ENCODE data around the gene GALK1. TPM values are rescaled to one million over a fixed set of nuclear protein-coding genes. Genes with fewer than 3 reads are reported as not detected.

The GALK1 gene
- total and polyA plus RNA-seq, 2 donors (not counting 1 experiment from before 2014, with no cell fraction given), result 10.2 to 62.8 TPM

DNA sequence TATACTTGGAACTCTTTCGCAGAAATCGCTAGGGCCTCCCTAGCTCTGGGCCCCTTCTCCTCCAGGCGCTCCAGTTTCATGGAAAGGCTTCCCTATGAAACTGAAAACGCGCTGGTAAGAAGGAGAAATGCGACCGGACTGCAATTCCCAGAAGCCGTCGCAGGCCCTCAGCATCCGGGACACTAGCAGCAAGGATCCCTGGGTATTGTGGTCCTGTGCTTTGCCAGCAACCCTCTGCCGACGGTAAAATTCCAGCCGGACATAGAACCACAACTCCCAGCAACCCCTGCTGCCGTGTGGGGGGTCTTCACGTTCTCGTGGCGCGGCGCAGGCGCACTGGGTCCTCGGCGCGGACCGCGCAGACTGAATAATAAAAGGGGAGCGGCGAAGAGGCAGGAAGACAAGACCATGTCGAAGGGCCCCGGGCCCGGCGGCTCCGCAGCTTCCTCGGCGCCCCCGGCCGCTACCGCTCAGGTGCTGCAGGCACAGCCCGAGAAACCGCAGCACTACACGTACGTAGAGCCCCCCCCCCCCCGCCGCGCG lies 19.6 kb upstream of the GALK1 start, which contains the start of gene UNK:
UNK (plus strand) TSS at position 334 of the 543 bp plus-strand sequence; CDS start at position 409, 75 bp downstream.
- peak within 1 kb of the TSS; percentile 53 to 81 (median 73) for H3K4me3 ChIP-seq (replicated peaks in 1 of 4; ENCODE audit: control extremely low read depth in 1 of 4, insufficient read depth in 1 of 4, low read depth in 3 of 4, low read length in 4 of 4)
- no peak for TF ChIP-seq EZH2 (IDR thresholded peaks at IDR 0.05; ENCODE audit: low read length, missing control alignments)
- TF ChIP-seq, protein P1, sequence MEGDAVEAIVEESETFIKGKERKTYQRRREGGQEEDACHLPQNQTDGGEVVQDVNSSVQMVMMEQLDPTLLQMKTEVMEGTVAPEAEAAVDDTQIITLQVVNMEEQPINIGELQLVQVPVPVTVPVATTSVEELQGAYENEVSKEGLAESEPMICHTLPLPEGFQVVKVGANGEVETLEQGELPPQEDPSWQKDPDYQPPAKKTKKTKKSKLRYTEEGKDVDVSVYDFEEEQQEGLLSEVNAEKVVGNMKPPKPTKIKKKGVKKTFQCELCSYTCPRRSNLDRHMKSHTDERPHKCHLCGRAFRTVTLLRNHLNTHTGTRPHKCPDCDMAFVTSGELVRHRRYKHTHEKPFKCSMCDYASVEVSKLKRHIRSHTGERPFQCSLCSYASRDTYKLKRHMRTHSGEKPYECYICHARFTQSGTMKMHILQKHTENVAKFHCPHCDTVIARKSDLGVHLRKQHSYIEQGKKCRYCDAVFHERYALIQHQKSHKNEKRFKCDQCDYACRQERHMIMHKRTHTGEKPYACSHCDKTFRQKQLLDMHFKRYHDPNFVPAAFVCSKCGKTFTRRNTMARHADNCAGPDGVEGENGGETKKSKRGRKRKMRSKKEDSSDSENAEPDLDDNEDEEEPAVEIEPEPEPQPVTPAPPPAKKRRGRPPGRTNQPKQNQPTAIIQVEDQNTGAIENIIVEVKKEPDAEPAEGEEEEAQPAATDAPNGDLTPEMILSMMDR (conservative IDR thresholded peaks at IDR 0.05 in 1 of 2, IDR thresholded peaks at IDR 0.05 in 1 of 2; ENCODE audit: low read depth in 1 of 2, low read length in 2 of 2), result no peak

DNA sequence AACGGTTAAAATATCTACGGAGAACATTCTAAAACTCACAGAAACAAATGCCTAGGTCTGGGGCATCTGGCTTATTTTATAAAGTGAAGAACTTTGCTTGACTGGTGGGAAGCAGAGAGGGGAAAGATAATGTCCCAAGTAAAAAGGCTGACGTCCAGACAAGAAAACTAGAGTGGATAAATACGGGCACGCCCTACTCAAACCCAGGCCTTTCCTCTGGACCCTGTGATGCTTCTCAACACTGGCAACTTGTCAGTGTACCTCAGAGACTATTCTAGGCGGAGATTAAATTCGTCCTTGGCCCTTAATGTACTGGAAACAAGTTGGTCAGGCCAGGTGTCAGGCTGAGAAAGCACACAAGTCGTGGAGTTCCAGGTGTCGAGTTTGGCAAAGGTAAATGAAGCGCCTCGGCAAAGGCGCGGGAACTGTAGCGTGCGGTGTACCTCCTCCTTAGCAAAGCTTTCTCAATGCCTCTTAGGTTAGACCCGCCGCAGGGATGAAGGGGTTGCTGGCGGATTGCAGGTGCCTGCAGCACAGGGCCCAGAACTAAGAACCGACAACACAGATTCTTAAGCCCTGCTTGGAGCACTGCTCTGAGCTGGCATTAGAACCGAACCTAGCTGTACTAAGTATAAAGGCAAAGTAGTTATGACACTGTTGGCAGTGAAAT lies 18.9 kb upstream of the GALK1 start:
- no peaks in the 10 kb centered on the region for H3K36me3 ChIP-seq (ENCODE audit: control insufficient read depth, insufficient read depth, low read length)

More for the DNA sequence above, 19.6 kb upstream of the GALK1 start, which contains the start of gene UNK:
- peaks cover 16% of the 10 kb centered on the region for H3K4me1 ChIP-seq (ENCODE audit: control insufficient read depth, extremely low read depth, insufficient read depth, low read length)
- H3K4me2 ChIP-seq (ENCODE audit: extremely low read depth, insufficient read depth, low read length), result peak within 1 kb of the TSS; percentile 97
- peak within 1 kb of the TSS; percentile 98 for H3K9ac ChIP-seq (ENCODE audit: insufficient read depth, low read length)
- H4K20me1 ChIP-seq (ENCODE audit: control insufficient read depth, extremely low read depth, insufficient read depth, low read length), result no peaks in the 10 kb centered on the region
- no peaks in the 10 kb centered on the region for H3K36me3 ChIP-seq (ENCODE audit: control insufficient read depth, insufficient read depth, low read length)
- H3K9me3 ChIP-seq (ENCODE audit: control insufficient read depth, insufficient read depth, low read depth, low read length), result no peaks in the 10 kb centered on the region
- no peak within 1 kb of the TSS for H2AFZ ChIP-seq (ENCODE audit: low read length)
- no peaks in the 10 kb centered on the region for H3K27me3 ChIP-seq (ENCODE audit: control insufficient read depth, insufficient read depth, low read length)
- H3K79me2 ChIP-seq (ENCODE audit: control insufficient read depth, insufficient read depth, low read length), result peaks cover 23% of the 10 kb centered on the region
- peak; percentile 99 to 100 for DNase-seq (ENCODE audit: low read depth in 2 of 2)
- peak within 1 kb of the TSS; percentile 99 for H3K27ac ChIP-seq (ENCODE audit: insufficient read depth, low read length)

More for the DNA sequence above, 18.9 kb upstream of the GALK1 start:
- TF ChIP-seq EZH2 (IDR thresholded peaks at IDR 0.05; ENCODE audit: low read length, missing control alignments), result no peak
- TF ChIP-seq, protein P1 (conservative IDR thresholded peaks at IDR 0.05 in 1 of 2, IDR thresholded peaks at IDR 0.05 in 1 of 2; ENCODE audit: low read depth in 1 of 2, low read length in 2 of 2), result no peak
- H3K27ac ChIP-seq (ENCODE audit: insufficient read depth, low read length), result peak overlapping the region; percentile 99
- H4K20me1 ChIP-seq (ENCODE audit: control insufficient read depth, extremely low read depth, insufficient read depth, low read length), result no peaks in the 10 kb centered on the region
- H2AFZ ChIP-seq (ENCODE audit: low read length), result no peak overlapping the region
- H3K4me3 ChIP-seq (replicated peaks in 1 of 4; ENCODE audit: control extremely low read depth in 1 of 4, insufficient read depth in 1 of 4, low read depth in 3 of 4, low read length in 4 of 4), result peak overlapping the region; percentile 5 to 72 (median 44)
- H3K4me1 ChIP-seq (ENCODE audit: control insufficient read depth, extremely low read depth, insufficient read depth, low read length), result peaks cover 16% of the 10 kb centered on the region
- no peak overlapping the region for H3K9ac ChIP-seq (ENCODE audit: insufficient read depth, low read length)
- H3K27me3 ChIP-seq (ENCODE audit: control insufficient read depth, insufficient read depth, low read length), result no peaks in the 10 kb centered on the region
- peak overlapping the region; percentile 85 for H3K4me2 ChIP-seq (ENCODE audit: extremely low read depth, insufficient read depth, low read length)
- H3K9me3 ChIP-seq (ENCODE audit: control insufficient read depth, insufficient read depth, low read depth, low read length), result no peaks in the 10 kb centered on the region
- DNase-seq (ENCODE audit: low read depth in 2 of 2), result no peak
- H3K79me2 ChIP-seq (ENCODE audit: control insufficient read depth, insufficient read depth, low read length), result peaks cover 27% of the 10 kb centered on the region
